Tibial nerve (tissue), 4 donors: ENCODE data around the gene SLC26A9.

ENCODE experiments used
- EP300 ChIP-seq, 2 donors: sonication (generic); formaldehyde crosslinking; IDR thresholded peaks; one replicate each; pipeline ENCODE4 v1.6.1; 2017; ENCODE audit warnings: antibody characterized with exemption in 2 of 2, mild to moderate bottlenecking in 1 of 2
- POLR2A ChIP-seq, 2 donors: fragments of 450-650 bp; IDR thresholded peaks; one replicate each; pipeline ENCODE4 v1.6.1; 2017; ENCODE audit warnings: antibody characterized with exemption in 2 of 2, mild to moderate bottlenecking in 2 of 2, moderate library complexity in 2 of 2
- TF ChIP-seq, protein P1 (sequence below), 5 experiments: fragments of 200-600 bp in 3 of 5; fragments of 450-650 bp in 2 of 5; sonication (generic) in 3 of 5; IDR thresholded peaks; one replicate each; pipeline ENCODE4 v1.5.1; 2016 to 2019; ENCODE audit warnings: antibody characterized with exemption in 5 of 5, mild to moderate bottlenecking in 3 of 5, moderate library complexity in 2 of 5

GRCh38 chr1:205917466-205918238 is 25.6 kb downstream of the SLC26A9 start:
- TF ChIP-seq POLR2A (IDR thresholded peaks at IDR 0.05) (no peak), EP300 (IDR thresholded peaks at IDR 0.05) (no peak)
- TF ChIP-seq, protein P1, sequence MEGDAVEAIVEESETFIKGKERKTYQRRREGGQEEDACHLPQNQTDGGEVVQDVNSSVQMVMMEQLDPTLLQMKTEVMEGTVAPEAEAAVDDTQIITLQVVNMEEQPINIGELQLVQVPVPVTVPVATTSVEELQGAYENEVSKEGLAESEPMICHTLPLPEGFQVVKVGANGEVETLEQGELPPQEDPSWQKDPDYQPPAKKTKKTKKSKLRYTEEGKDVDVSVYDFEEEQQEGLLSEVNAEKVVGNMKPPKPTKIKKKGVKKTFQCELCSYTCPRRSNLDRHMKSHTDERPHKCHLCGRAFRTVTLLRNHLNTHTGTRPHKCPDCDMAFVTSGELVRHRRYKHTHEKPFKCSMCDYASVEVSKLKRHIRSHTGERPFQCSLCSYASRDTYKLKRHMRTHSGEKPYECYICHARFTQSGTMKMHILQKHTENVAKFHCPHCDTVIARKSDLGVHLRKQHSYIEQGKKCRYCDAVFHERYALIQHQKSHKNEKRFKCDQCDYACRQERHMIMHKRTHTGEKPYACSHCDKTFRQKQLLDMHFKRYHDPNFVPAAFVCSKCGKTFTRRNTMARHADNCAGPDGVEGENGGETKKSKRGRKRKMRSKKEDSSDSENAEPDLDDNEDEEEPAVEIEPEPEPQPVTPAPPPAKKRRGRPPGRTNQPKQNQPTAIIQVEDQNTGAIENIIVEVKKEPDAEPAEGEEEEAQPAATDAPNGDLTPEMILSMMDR (IDR thresholded peaks at IDR 0.05): no peak
